Glutamatergic neuron (in vitro differentiated cells): ENCODE results near the gene KCNJ4. TPM values are rescaled to one million over a fixed set of nuclear protein-coding genes. Genes with fewer than 3 reads are reported as not detected.

Experiments used
- DNase-seq: peaks from one replicate; pipeline ENCODE4 v3.0.0; 2022
- H3K27ac Mint-ChIP-seq: one replicate; pipeline ENCODE4 v1.8.0; 2020; ENCODE audit warnings: mild to moderate bottlenecking, mixed read lengths, inconsistent platforms; ENCODE audit not compliant: unreplicated experiment
- H3K27me3 Mint-ChIP-seq: one replicate; pipeline ENCODE4 v1.8.0; 2020; ENCODE audit warnings: mild to moderate bottlenecking, moderate library complexity, mixed read lengths, inconsistent platforms; ENCODE audit not compliant: unreplicated experiment
- H3K36me3 Mint-ChIP-seq: one replicate; pipeline ENCODE4 v1.8.0; 2020; ENCODE audit warnings: mild to moderate bottlenecking, mixed read lengths, inconsistent platforms; ENCODE audit not compliant: unreplicated experiment
- H3K4me1 Mint-ChIP-seq: one replicate; pipeline ENCODE4 v1.8.0; 2020; ENCODE audit warnings: mild to moderate bottlenecking, low read depth, mixed read lengths, inconsistent platforms; ENCODE audit not compliant: unreplicated experiment
- H3K4me3 Mint-ChIP-seq: one replicate; pipeline ENCODE4 v1.8.0; 2020; ENCODE audit warnings: mild to moderate bottlenecking, mixed read lengths, inconsistent platforms; ENCODE audit not compliant: unreplicated experiment
- H3K9me3 Mint-ChIP-seq: one replicate; pipeline ENCODE4 v1.8.0; 2020; ENCODE audit warnings: mild to moderate bottlenecking, moderate library complexity, mixed read lengths, inconsistent platforms; ENCODE audit not compliant: unreplicated experiment
- total RNA-seq: library from RNA; stranded (reverse); fragmentation: NEBNext Ultra II Directional; extraction: Animal tissue kit (Norgen Biotek cat#: 25700); gene quantifications from one replicate; pipeline ENCODE4 v1.2.1, GENCODE V29; 2021; ENCODE audit not compliant: unreplicated experiment
- TF ChIP-seq, protein P1 (sequence below): fragments of 200-600 bp; sonication (generic); IDR thresholded peaks from one replicate; pipeline ENCODE4 v1.5.0; 2021; ENCODE audit not compliant: partially characterized antibody, unreplicated experiment

The KCNJ4 gene
- total RNA-seq, 1 donor from 2014 or later, result 0.86 TPM

DNA sequence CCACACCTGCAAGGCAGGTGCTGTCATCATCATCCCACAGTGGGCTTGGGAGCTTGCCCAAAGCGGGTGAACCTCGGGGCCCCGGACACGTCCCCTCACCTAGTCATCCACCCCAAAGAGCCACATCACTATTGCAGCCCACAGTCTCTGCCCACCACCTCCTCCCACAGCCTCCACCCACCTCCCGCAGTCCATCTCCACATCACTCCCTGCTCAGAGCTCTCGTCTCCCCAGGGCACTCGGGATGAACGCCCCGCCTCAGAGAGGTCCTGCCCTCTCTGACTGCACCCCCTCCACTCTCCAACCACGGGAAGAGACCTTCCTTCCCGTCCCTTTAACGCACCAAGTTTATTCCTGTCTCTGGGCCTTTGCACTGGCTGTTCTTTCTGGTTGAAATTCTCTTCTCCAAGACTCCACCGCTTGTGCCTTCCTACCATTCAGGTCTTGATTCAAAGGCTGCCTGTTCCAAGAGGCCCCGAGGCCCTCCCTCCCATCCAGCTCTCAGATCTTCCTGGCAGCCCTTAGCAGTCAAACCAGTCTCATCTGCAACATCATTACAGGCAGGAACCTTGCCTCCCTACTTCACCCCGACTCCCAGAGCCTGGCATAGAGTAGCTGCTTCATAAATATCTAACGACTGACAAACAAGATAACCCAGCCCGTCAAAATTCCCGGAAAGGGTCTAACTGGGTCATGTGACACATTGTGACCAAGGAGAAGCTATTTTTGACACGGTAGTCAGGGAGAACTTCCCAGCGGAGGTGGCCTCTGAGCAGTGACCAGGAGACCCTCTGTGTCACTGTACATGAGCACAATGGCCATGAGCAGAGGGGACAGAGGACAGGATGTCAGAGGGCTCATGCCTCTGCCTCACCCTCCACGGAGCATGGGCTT, 11.1 kb downstream of the KCNJ4 start:
- H3K36me3 Mint-ChIP-seq, result no peaks in the 10 kb centered on the region
- no peak for DNase-seq
- H3K27ac Mint-ChIP-seq, result no peak overlapping the region
- H3K27me3 Mint-ChIP-seq, result peaks cover 17% of the 10 kb centered on the region
- H3K4me1 Mint-ChIP-seq, result peaks cover 4% of the 10 kb centered on the region
- H3K9me3 Mint-ChIP-seq, result peaks cover 2% of the 10 kb centered on the region
- TF ChIP-seq, protein P1, sequence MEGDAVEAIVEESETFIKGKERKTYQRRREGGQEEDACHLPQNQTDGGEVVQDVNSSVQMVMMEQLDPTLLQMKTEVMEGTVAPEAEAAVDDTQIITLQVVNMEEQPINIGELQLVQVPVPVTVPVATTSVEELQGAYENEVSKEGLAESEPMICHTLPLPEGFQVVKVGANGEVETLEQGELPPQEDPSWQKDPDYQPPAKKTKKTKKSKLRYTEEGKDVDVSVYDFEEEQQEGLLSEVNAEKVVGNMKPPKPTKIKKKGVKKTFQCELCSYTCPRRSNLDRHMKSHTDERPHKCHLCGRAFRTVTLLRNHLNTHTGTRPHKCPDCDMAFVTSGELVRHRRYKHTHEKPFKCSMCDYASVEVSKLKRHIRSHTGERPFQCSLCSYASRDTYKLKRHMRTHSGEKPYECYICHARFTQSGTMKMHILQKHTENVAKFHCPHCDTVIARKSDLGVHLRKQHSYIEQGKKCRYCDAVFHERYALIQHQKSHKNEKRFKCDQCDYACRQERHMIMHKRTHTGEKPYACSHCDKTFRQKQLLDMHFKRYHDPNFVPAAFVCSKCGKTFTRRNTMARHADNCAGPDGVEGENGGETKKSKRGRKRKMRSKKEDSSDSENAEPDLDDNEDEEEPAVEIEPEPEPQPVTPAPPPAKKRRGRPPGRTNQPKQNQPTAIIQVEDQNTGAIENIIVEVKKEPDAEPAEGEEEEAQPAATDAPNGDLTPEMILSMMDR, result no peak
- H3K4me3 Mint-ChIP-seq, result no peak overlapping the region

DNA sequence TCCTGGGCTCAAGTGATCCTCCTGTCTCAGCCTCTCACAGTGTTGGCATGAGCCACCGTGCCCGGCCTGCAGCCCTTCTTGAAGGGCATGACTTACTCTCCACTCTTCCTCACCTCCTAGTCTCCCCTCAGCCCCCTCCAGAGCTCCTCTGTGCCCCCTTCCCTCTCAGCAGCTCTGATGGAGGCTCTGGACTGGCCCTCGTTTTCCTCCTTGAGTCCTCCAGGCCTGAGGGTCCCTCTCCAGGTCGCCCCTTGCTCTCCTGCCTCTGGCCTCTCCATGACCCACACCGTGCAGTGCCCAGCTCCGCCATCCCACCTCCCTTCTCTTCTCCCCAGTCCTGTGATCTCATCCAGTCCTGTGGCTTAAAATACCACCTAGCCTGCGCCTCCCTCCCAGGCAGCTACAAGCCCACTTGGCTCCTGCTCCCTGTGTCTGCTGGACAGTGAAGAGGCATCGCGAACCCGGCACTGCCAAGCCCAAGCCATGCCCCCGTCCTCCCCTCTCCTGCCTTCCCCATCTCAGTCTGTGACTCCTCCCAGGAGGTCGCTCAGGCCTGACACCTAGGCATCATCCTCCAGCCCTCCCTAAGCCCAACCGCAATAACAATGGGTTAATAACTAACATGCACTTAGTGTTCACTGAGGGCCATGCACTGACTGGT, 11.9 kb downstream of the KCNJ4 start:
- peaks cover 19% of the 10 kb centered on the region for H3K27me3 Mint-ChIP-seq
- no peaks in the 10 kb centered on the region for H3K36me3 Mint-ChIP-seq
- peaks cover 5% of the 10 kb centered on the region for H3K9me3 Mint-ChIP-seq
- DNase-seq, result no peak
- H3K27ac Mint-ChIP-seq, result no peak overlapping the region
- peaks cover 4% of the 10 kb centered on the region for H3K4me1 Mint-ChIP-seq
- TF ChIP-seq, protein P1, result no peak
- no peak overlapping the region for H3K4me3 Mint-ChIP-seq

DNA sequence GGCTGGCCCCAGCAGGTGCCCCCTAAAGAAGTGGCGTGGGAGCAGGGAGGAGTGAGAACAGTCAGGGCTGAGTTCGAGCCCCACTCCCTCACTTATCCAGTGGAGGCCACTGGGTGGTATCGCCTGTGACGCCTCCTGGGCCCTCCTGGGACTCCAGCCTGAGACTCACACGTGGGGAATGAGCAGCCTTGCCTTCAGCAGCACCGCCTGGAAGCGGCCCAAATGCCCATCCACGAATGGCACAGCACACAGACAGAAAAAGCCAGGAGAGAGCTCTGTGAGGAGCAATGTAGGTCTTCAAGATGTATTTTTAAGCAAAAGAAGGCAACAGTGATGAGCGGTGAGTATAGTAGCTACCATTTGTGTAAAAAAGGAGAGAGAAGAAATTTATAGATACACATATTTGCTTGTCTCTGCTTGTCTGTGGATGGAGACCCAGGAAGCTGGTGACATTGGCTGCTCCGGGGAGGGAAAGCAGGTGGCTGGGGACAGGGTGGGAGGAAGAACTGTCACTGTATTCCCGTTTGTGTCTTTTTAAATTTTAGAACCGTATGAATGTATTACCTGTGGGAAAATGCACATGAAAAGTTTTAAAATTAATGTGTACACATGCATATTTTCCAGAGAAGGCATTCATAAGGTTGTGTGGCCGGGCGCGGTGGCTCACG, 13.2 kb downstream of the KCNJ4 start:
- no peak for DNase-seq
- TF ChIP-seq, protein P1, result no peak
- H3K4me3 Mint-ChIP-seq, result no peak overlapping the region
- no peak overlapping the region for H3K27ac Mint-ChIP-seq
- peaks cover 5% of the 10 kb centered on the region for H3K9me3 Mint-ChIP-seq
- H3K27me3 Mint-ChIP-seq, result peaks cover 19% of the 10 kb centered on the region
- H3K4me1 Mint-ChIP-seq, result peaks cover 4% of the 10 kb centered on the region
- no peaks in the 10 kb centered on the region for H3K36me3 Mint-ChIP-seq

DNA sequence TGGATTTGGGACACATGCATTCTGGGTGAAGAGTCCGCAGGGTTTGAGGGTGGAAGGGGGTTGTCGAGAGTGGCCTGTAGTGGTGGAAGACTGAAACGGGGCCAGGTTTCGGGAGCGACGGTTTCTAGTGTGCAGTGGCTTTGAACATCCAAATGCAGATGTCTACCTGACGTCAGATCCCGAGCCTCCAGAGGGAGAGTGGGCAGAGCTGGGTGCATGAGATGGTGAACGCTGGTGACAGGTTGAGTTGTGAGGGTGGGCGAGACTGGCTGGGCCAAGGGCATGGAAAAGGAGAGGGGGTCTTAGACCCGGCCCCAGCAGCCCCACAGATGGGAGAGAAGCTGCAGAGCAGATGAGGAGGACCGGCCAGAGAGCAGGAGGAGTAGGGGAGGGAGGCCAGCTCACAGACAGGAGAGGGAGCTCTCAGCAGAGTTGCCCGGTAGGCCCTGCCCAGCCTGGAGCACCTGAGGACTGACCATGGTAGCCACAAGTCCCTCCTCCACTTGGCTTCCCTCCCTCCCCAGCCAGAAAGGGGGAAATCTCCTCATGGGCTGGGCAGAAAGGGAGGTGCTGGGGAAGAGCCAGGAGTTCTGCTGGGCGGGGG, 14.2 kb downstream of the KCNJ4 start:
- H3K4me1 Mint-ChIP-seq, result peaks cover 4% of the 10 kb centered on the region
- H3K27me3 Mint-ChIP-seq, result peaks cover 19% of the 10 kb centered on the region
- no peak for DNase-seq
- H3K36me3 Mint-ChIP-seq, result no peaks in the 10 kb centered on the region
- H3K27ac Mint-ChIP-seq, result no peak overlapping the region
- TF ChIP-seq, protein P1, result no peak
- peaks cover 5% of the 10 kb centered on the region for H3K9me3 Mint-ChIP-seq
- H3K4me3 Mint-ChIP-seq, result no peak overlapping the region
